Activated CD4-positive, alpha-beta T cell treated with anti-CD3 and anti-CD28 coated beads, Interleukin-2, amount 50 U/mL, for 48 hours (primary cell): ENCODE data around the gene AGAP2.
A peak's percentile ranks its signal among the peaks of the same experiment; 100 is the strongest.
"Not testable (repeated sequence)": the region's sequence is repeated elsewhere in the genome, so short reads cannot be mapped to it uniquely, and the experiment has no call there.

Source experiments
- DNase-seq, 2 experiments: peaks; one replicate each; pipeline ENCODE4 v3.0.0-alpha.2; 2020

The AGAP2 gene

DNA sequence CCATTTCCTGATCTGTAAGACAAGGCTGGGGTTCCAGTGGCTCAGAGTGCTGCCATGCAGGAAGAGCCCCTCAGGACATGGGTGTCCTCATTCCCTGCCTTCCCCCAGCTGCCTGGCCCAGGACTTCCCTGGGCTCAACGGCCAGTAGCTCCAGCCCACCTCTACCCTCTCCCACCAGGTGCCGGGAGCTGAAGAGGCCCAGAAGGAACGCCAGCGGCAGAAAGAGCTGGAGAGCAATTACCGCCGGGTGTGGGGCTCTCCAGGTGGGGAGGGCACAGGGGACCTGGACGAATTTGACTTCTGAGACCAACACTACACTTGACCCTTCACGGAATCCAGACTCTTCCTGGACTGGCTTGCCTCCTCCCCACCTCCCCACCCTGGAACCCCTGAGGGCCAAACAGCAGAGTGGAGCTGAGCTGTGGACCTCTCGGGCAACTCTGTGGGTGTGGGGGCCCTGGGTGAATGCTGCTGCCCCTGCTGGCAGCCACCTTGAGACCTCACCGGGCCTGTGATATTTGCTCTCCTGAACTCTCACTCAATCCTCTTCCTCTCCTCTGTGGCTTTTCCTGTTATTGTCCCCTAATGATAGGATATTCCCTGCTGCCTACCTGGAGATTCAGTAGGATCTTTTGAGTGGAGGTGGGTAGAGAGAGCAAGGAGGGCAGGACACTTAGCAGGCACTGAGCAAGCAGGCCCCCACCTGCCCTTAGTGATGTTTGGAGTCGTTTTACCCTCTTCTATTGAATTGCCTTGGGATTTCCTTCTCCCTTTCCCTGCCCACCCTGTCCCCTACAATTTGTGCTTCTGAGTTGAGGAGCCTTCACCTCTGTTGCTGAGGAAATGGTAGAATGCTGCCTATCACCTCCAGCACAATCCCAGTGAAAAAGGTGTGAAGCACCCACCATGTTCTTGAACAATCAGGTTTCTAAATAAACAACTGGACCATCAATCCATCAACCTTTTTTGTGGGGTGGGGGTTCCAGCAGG lies 17.6 kb downstream of the AGAP2 start:
- DNase-seq = no peak

GRCh38 chr12:57719777-57720605 lies 18.6 kb downstream of the AGAP2 start:
- DNase-seq = no peak

GRCh38 chr12:57718641-57719528 lies 19.7 kb downstream of the AGAP2 start:
- no peak for DNase-seq

DNA sequence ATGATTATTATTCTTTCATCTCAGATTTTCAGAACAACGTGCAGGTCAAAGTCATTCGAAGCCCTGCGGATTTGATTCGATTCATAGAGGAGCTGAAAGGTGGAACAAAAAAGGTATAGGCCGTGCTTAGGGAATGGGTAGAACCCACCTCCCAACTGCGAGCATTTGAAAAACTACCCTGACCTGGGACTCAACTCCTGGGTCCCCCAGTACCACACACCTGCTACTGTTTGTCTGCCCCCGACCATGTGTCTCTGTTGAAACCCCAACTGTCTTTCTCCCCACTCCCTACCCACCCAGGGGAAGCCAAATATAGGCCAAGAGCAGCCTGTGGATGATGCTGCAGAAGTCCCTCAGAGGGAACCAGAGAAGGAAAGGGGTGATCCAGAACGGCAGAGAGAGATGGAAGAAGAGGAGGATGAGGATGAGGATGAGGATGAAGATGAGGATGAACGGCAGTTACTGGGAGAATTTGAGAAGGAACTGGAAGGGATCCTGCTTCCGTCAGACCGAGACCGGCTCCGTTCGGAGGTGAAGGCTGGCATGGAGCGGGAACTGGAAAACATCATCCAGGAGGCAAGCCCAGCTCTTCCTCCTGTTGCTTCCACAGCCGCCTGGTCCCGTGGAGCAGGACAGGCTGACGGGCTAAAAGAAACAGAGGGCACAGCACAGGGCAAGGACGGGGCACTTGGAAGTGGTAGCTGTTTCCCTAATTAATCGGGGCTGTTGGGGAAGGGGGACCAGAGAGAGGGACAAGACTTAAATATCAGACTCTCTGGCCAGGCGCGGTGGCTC lies 20.5 kb downstream of the AGAP2 start:
- DNase-seq = no peak

DNA sequence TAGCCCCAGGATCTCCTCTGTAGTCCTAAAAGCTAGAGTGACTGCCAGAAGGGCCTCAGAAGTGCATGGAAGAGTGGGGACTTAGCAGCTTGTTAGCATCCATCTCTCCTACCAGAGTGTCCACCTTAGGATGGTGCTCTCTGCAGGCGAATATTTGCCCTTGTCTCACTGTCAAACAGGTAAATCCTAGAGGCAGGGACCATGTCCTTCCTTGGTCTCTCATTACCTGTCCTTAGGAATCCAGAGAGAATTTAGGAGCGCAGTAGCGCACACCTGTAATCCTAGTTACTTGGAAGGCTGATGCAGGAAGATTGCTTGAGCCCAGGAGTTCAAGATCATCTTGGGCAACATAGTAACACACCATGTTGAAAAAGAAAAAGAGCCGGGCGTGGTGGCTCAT lies 21.4 kb downstream of the AGAP2 start:
- no peak for DNase-seq

- DNase-seq = no peak
Observed at GRCh38 chr12:57716305-57716704, 22.2 kb downstream of the AGAP2 start.

- DNase-seq = no peak
Observed at GRCh38 chr12:57715786-57716185, 22.8 kb downstream of the AGAP2 start.

DNA sequence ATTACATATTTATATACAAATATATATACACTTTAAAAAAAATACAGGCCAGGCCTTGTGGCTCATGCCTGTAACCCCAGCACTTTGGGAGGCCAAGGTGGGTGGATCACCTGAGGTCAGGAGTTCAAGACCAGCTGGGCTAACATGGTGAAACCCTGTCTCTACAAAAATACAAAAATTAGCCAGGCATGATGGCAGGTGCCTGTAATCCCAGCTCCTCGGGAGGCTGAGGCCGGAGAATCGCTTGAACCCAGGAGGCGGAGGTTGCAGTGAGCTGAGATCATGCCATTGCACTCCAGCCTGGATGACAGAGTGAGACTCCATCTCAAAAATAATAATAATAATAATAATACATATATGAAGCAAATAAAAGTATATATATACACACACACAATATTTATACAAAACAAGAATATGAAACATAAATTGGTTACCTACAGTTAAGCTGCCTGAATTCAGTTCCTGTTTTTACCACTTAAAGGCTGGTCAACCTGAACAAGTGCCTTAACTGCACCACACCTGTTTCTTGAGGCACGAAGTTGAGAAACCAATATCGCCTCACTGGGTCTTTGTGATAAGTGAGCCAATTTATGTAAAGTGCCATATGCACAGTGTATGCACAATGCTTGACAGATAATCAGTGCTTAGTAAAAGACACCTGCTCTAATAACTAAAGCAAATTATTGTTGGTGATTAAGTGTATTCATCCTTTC lies 23.4 kb downstream of the AGAP2 start:
- DNase-seq = not testable (repeated sequence)

DNA sequence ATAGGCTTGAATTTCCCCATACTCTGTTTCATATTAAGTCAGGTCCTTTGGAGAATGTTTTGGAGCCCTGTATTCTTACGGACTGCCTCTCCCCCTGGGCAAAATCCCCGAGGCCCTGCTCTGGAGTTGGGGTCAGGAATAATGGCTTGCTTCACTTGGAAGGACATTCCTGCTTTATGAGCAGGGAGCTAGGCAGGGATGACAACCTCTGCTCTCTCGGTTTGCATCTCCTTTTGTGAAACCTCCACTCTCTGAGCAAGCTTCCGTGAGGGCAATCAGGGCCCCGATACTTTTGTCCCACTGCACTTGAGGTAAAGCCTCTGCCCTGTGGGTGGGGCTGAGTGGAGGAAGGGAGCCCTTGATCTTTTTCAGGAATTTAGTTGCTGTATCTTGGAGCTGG lies 25.3 kb downstream of the AGAP2 start:
- no peak for DNase-seq

GRCh38 chr12:57712701-57713100 lies 25.8 kb downstream of the AGAP2 start:
- DNase-seq = no peak

GRCh38 chr12:57708296-57708695 lies 30.2 kb downstream of the AGAP2 start:
- no peak for DNase-seq

DNA sequence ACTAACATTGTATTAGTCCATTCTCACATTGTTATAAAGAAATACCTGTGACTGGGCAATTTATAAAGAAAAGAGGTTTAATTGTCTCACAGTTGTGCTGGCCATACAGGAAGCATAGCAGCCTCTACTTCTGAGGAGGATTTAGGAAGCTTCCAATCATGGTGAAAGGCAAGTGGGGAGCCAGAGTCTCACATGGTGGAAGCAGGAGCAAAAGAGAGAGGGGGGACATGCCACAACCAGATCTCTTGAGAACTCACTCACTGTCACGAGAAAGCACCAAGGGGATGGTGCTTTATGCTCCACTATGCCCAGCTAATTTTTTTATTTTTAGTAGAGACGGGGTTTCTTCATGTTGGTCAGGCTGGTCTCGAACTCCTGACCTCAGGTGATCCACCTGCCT lies 31.3 kb downstream of the AGAP2 start:
- no peak for DNase-seq

DNA sequence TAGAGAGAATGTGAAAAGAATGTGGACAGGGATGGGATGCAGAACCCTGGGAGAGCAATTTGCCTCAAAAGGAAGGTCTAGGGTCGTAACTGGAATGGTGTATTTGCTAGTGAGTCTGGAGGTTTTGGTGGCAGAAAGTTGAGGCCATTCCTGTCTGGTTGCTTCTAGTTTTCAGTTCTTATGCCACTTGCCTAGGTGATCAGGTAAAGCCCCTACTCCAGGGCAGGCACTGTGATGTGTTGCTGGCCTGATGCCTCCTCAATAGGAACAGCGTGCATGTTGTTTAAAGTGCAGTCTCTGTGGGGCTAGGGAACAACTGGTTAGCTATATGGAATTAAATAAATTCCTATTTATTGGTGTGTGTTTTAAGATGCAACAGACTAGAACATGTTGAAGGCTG lies 38.2 kb downstream of the AGAP2 start:
- DNase-seq = no peak

- DNase-seq = no peak
Observed at GRCh38 chr12:57698414-57698813, 40.1 kb downstream of the AGAP2 start.

DNA sequence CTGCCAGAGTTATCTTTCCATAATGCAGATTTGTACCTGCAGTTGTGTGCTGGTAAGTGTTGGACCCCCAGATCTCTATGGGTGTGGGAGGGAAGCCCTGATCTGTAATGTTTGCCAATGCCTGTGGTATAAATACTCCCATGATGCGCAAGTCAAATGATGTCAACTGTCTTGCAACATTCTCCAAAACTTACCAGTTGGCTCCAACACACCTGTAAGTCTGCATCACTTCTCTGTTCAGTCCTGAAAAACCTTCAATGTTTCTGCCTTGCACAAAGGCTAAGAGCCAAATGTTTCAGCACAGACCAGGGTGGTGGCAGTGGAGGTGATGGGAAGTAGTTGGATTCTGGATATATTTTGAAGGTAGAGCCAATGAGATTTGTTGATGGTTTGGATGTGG lies 41.5 kb downstream of the AGAP2 start:
- no peak for DNase-seq

- no peak for DNase-seq
Observed at GRCh38 chr12:57695770-57696432, 42.6 kb downstream of the AGAP2 start.

- DNase-seq = peak in 1 of 2 experiments; percentile 32
Observed at GRCh38 chr12:57694459-57695019, 44.0 kb downstream of the AGAP2 start.

- DNase-seq = peak; percentile 90 to 94
Observed at GRCh38 chr12:57693659-57694458, 44.7 kb downstream of the AGAP2 start, which contains the start of gene OS9. Gene OS9, plus strand, starts transcription at chr12:57694132. Its CDS starts 30 bp downstream, at chr12:57694162.

- peak in 1 of 2 experiments; percentile 10 for DNase-seq
Observed at GRCh38 chr12:57693317-57693658, 45.3 kb downstream of the AGAP2 start.
